SK-N-SH treated with all-trans-retinoic acid at 6 μM for 48 hours (cell line): ENCODE data around the gene CDCP1.

Source experiments
- ATAC-seq: fragments of 200-7000 bp; cut with Tn5 transposase; 3 replicates; pipeline ENCODE4 v1.9.1; 2020; ENCODE audit warnings: mild to moderate bottlenecking, moderate library complexity
- ARNTL ChIP-seq: fragments of 450-650 bp; formaldehyde crosslinking; IDR thresholded peaks from 2 replicates; pipeline ENCODE4 v1.5.0; 2020; ENCODE audit warnings: low read depth, mild to moderate bottlenecking, moderate library complexity, borderline replicate concordance
- BACH2 ChIP-seq: fragments of 250-450 bp; sonication (Bioruptor Pico); IDR thresholded peaks from 2 replicates; pipeline ENCODE4 v1.9.0; 2021; ENCODE audit warnings: mild to moderate bottlenecking, borderline replicate concordance
- CSDC2 ChIP-seq: fragments of 250-450 bp; sonication (Bioruptor Pico); IDR thresholded peaks from 2 replicates; pipeline ENCODE4 v1.5.0; 2020; ENCODE audit warnings: mild to moderate bottlenecking, moderate library complexity
- CSRNP3 ChIP-seq: fragments of 250-450 bp; sonication (Bioruptor Pico); IDR thresholded peaks from 2 replicates; pipeline ENCODE4 v1.5.1; 2021; ENCODE audit warnings: mild to moderate bottlenecking, moderate library complexity
- ESRRG ChIP-seq: fragments of 250-450 bp; sonication (Bioruptor Pico); IDR thresholded peaks from 2 replicates; pipeline ENCODE4 v1.6.1; 2021; ENCODE audit warnings: mild to moderate bottlenecking
- GLIS3 ChIP-seq: fragments of 250-450 bp; sonication (Bioruptor Pico); IDR thresholded peaks from 2 replicates; pipeline ENCODE4 v1.5.0; 2020; ENCODE audit warnings: mild to moderate bottlenecking, moderate library complexity
- ISL1 ChIP-seq: fragments of 250-450 bp; sonication (Bioruptor Pico); IDR thresholded peaks from 2 replicates; pipeline ENCODE4 v2.1.2; 2022; ENCODE audit warnings: mild to moderate bottlenecking, moderate library complexity
- OSR1 ChIP-seq: fragments of 250-450 bp; sonication (Bioruptor Pico); IDR thresholded peaks from 2 replicates; pipeline ENCODE4 v1.8.0; 2022; ENCODE audit warnings: moderate library complexity, mild to moderate bottlenecking, inconsistent platforms
- PATZ1 ChIP-seq: fragments of 250-450 bp; sonication (Bioruptor Pico); IDR thresholded peaks from 2 replicates; pipeline ENCODE4 v1.8.0; 2020; ENCODE audit warnings: mild to moderate bottlenecking, moderate library complexity, borderline replicate concordance
- POU6F1 ChIP-seq: fragments of 250-450 bp; sonication (Bioruptor Pico); IDR thresholded peaks from 2 replicates; pipeline ENCODE4 v1.8.0; 2021; ENCODE audit warnings: low read depth, mild to moderate bottlenecking, moderate library complexity, borderline replicate concordance
- SNAI2 ChIP-seq: fragments of 250-450 bp; sonication (Bioruptor Pico); IDR thresholded peaks from 2 replicates; pipeline ENCODE4 v1.5.0; 2020; ENCODE audit warnings: mild to moderate bottlenecking, moderate library complexity
- TCF4 ChIP-seq: fragments of 250-450 bp; sonication (Bioruptor Pico); IDR thresholded peaks from 2 replicates; pipeline ENCODE4 v1.8.0; 2021; ENCODE audit warnings: mild to moderate bottlenecking, moderate library complexity, borderline replicate concordance
- TOX ChIP-seq: fragments of 250-450 bp; sonication (Bioruptor Pico); IDR thresholded peaks from 2 replicates; pipeline ENCODE4 v1.8.0; 2021; ENCODE audit warnings: mild to moderate bottlenecking, moderate library complexity, borderline replicate concordance
- TSHZ2 ChIP-seq: fragments of 250-450 bp; sonication (Bioruptor Pico); IDR thresholded peaks from 2 replicates; pipeline ENCODE4 v1.5.0; 2020; ENCODE audit warnings: mild to moderate bottlenecking, moderate library complexity
- ZC3H10 ChIP-seq: fragments of 250-450 bp; sonication (Bioruptor Pico); IDR thresholded peaks from 2 replicates; pipeline ENCODE4 v1.5.1; 2021; ENCODE audit warnings: mild to moderate bottlenecking, moderate library complexity
- ZFP3 ChIP-seq: fragments of 250-450 bp; sonication (Bioruptor Pico); IDR thresholded peaks from 2 replicates; pipeline ENCODE4 v1.5.0; 2020; ENCODE audit warnings: mild to moderate bottlenecking, moderate library complexity
- ZFP30 ChIP-seq: fragments of 450-650 bp; formaldehyde crosslinking; IDR thresholded peaks from 2 replicates; pipeline ENCODE4 v1.5.0; 2022; ENCODE audit warnings: mild to moderate bottlenecking, moderate library complexity
- ZNF565 ChIP-seq: fragments of 450-650 bp; formaldehyde crosslinking; conservative IDR thresholded peaks from 2 replicates; pipeline ENCODE4 v1.5.0; 2020; ENCODE audit warnings: low read depth, mild to moderate bottlenecking, moderate library complexity
- ZNF70 ChIP-seq: fragments of 450-650 bp; formaldehyde crosslinking; IDR thresholded peaks from 2 replicates; pipeline ENCODE4 v1.5.0; 2020; ENCODE audit warnings: mild to moderate bottlenecking, moderate library complexity
- ZNF8 ChIP-seq: fragments of 450-650 bp; formaldehyde crosslinking; IDR thresholded peaks from 2 replicates; pipeline ENCODE4 v1.5.0; 2020; ENCODE audit warnings: mild to moderate bottlenecking, moderate library complexity

Gene CDCP1

GRCh38 chr3:45090855-45091254, 55.3 kb downstream of the CDCP1 start:
- TF ChIP-seq OSR1 (no peak), PATZ1 (CRISPR knock-in tag) (no peak), ISL1 (CRISPR knock-in tag) (no peak), BACH2 (CRISPR knock-in tag) (no peak), SNAI2 (no peak), CSDC2 (CRISPR knock-in tag) (no peak), ZC3H10 (CRISPR knock-in tag) (no peak), TSHZ2 (CRISPR knock-in tag) (no peak), ZNF565 (CRISPR knock-in tag) (no peak), TCF4 (CRISPR knock-in tag) (no peak), ZFP30 (CRISPR knock-in tag) (no peak), GLIS3 (CRISPR knock-in tag) (no peak), TOX (CRISPR knock-in tag) (no peak), CSRNP3 (no peak)
- no peak for ATAC-seq

- no peak for ATAC-seq
- TF ChIP-seq ESRRG (no peak), ZNF70 (no peak), ZNF8 (CRISPR knock-in tag) (no peak), ZC3H10 (CRISPR knock-in tag) (no peak), CSDC2 (CRISPR knock-in tag) (no peak), BACH2 (CRISPR knock-in tag) (no peak), GLIS3 (CRISPR knock-in tag) (no peak), CSRNP3 (no peak), POU6F1 (CRISPR knock-in tag) (no peak), TOX (CRISPR knock-in tag) (no peak), ZNF565 (CRISPR knock-in tag) (no peak), ZFP30 (CRISPR knock-in tag) (no peak), SNAI2 (no peak), ARNTL (CRISPR knock-in tag) (no peak), ZFP3 (CRISPR knock-in tag) (no peak), TSHZ2 (CRISPR knock-in tag) (no peak)
Measured at GRCh38 chr3:45088543-45089358, 57.4 kb downstream of the CDCP1 start.
